Hepatocyte (in vitro differentiated cells): Measurements from ENCODE around the gene NKD1.

Experiments
- EZH2 ChIP-seq: fragments of 200-600 bp; sonication (generic); IDR thresholded peaks from 2 replicates; pipeline ENCODE4 v1.6.1; 2016; ENCODE audit warnings: antibody characterized with exemption, mild to moderate bottlenecking, borderline replicate concordance
- EZH2phosphoT487 ChIP-seq: fragments of 200-600 bp; sonication (generic); IDR thresholded peaks from one replicate; pipeline ENCODE4 v1.6.1; 2018; ENCODE audit warnings: antibody characterized with exemption, mild to moderate bottlenecking, low read depth, moderate library complexity; ENCODE audit not compliant: unreplicated experiment, severe bottlenecking

DNA sequence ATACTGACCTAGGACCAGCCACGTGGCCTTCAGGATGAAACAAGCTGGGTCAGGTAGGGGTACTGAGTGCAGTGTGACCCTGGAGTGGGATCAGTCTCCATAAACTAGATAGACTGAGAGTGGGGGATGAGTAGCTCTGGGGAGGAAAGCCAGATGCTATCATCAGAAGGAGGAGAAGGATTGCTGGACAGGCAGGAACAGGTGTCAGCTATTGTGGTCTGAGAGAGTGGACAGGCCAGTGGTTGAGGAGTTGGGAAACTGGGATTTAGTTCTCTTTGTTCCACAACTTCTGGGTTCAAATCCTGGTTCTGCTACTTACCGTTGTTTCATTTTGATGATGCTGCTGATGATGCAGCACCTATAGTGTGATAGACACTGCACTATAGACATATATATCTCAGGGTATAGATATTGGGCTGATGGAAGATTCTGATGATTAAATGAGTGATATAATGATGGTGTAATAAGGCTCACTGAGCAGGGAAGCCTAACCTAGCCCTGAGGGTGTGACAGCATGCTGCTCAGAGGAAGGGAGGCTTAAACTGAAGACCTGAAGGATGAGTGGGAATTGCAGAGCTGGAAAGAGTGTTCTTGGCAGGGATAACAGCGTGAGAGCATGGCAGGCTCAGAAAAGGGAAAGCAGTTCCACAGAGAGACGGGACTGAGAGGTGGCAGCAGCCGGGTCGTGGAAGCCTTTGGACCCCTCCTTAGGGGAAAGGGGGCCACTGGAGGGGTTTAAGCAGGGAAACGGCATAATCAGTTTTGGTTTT lies 66.9 kb downstream of the NKD1 start:
- TF ChIP-seq EZH2, result no peak
- no peak for TF ChIP-seq EZH2phosphoT487
